ENCODE measurements around the gene SPARCL1.
"Not testable (repeated sequence)": the region's sequence is repeated elsewhere in the genome, so short reads cannot be mapped to it uniquely, and the experiment has no call there.

The SPARCL1 gene

DNA sequence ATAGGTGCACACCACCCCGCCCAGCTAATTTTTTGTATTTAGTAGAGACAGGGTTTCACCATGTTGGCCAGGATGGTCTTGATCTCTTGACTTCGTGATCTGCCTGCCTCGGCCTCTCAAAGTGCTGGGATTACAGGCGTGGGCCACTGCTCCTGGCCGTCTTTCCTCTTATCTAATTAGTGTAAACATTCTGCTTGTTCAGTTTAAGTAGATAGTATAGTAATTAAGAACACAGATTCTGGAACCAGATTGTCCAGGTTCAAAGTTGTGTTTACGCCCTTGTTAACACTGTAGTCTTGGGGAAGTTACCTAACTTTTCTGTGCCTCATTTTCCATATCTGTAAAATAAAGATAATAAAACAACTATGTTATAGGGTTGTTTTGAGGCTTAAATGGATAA lies 82.8 kb downstream of the SPARCL1 start:
- not testable (repeated sequence) for DNase-seq (ENCODE audit: low spot score)

DNA sequence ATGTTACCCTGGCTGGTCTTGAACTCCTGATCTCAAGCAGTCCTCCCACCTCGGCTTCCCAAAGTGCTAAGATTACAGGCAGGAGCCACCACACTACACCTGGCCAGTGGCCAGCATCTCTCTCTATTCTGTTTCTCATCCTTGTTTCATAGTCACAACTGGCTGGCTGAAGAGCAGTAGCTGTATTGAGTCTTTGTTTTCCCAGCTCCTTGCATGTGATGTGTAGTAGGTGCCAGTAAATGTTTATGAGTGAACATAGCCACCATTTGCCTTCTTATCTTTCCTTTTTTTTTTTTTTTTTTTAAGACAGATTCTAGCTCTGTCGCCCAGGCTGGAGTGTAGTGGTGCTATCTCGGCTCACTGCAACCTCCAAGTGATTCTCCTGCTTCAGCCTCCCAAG lies 83.2 kb downstream of the SPARCL1 start:
- no peak for DNase-seq (ENCODE audit: low spot score)

DNA sequence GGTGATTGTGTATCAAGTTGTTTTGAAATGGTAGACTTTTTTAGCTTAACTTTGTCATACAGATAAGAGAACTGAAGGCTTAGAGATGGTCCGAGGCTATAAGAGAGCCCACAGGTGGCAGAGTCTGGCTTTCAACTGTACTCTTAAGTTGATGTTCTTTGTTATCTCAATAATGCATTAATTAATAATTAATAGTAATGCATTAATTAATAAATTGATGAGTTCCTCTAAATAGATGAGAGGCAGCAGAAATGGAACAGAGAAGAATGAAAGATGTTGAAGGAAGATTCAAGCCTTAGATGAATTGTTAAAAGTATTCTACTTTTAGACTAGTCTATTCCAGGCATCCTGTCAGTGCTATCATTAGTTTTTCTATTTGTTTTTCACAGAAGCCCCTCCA lies 84.4 kb downstream of the SPARCL1 start:
- DNase-seq (ENCODE audit: low spot score), result no peak

DNA sequence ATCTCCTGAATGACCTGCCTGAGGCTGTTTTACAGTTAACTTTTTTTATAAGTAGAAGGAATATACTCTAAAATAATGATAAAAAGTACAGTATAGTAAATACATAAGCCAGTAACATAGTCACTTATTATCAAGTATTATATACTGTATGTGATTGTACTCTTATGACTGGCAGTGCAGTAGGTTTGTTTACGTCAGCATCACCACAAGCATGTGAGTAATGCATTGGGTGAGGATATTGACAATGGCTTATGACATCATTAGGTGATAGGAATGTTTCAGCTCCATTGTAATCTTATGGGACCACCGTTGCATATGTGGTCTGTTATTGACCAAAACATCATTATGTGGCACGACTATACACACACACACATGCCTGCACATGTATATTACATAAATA lies 86.3 kb downstream of the SPARCL1 start:
- no peak for DNase-seq (ENCODE audit: low spot score)

DNA sequence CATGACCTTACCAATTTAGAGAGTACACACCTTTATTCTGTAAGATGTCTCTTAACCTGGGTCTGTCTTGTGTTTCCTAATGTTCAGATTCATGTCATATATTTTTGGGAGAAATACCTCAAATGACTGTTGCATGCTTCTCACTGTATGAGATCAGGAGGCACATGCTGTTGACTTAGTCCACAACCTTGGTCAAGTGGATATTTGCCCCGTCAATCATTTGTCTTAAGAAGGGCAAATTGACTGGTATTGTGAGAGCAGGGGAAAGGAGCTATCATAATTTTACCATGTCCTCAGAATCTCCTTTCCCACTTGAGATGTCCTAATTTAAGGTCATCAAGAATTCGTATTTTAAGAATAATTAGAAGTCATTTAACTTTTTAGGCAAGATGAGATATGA lies 95.8 kb downstream of the SPARCL1 start:
- no peak for DNase-seq (ENCODE audit: low spot score)

DNA sequence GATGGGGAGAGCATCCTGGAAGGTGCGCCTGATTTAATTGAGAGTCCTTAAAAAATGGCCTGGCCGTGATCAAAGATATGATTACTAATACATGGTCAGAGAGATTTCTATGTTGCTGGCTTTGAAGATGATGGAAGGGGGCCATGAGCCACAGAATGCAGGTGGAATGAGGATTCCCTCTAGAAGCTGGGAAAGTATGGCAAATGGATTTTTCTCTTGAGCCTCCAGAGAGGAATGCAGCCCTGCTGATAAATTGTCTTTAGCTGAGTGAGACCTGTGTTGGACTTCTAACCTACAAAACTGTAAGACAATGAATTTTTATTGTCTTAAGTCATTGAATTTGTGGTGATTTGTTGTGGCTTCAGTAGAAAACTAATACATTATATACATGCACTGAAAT lies 99.1 kb downstream of the SPARCL1 start:
- DNase-seq (ENCODE audit: low spot score), result no peak

DNA sequence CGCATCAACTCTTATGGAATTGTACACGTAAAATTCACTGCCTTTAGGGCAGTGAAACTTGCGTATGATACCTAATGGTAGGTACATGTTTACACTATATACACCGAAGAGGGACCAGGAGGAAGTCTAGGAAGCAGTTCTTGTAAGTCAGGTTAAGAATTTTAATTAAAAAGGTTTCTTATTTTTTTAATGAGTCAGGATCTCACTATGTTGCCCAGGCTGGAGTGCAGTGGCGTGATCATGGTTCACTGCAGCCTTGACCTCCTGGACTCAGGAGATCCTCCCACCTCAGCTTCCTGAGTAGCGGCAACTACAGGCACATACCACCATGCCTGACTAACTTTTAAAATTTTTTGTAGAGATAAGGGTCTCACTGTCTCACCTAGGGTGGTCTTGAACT lies 100.2 kb downstream of the SPARCL1 start:
- no peak for DNase-seq (ENCODE audit: low spot score)

DNA sequence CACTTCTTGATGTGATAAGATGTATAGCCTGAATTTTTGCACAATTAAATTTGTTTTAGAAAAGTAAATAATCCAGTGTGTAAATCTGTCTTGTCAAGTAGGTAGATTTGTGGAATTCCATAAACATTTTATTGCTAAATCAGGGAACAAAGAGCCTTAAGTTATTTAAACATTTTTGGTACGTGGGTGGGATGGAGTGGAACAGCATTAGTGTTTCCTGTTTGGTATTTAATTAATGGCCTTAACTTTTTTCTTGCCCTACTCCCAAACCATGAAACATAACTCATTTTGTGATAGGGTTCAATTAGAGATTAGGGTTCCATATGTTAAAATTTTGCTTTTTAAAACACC lies 101.7 kb downstream of the SPARCL1 start:
- DNase-seq (ENCODE audit: low spot score), result no peak

DNA sequence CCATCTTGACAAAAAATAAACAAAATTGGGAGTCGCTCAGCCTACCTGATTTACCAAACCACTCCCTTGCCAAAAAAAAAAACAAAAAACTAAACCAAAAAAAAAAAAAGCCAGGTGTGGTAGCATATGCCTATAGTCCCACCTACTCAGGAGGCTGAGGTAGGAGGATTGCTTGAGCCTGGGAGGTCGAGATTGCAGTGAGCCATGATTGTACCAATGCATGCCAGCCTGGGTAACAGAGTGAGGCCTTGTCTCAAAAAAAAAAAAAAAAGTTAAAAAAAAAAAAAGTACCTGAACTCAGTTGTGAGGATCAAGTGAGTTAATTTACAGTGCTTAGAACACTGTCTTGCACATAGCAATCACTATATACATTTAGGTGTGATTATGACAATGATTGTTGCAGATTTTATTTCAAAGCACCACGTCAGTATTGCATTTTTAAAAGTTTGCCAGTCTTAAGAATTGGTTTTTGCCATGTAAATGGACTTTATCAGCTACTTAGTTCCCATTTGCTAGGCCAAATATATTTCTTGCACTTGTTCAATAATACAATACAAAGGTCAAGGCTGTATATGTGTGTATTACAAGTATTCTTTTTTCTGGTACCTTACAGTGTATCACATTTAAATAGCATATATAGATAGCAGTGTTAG lies 102.2 kb downstream of the SPARCL1 start:
- no peak for DNase-seq (ENCODE audit: low spot score)

DNA sequence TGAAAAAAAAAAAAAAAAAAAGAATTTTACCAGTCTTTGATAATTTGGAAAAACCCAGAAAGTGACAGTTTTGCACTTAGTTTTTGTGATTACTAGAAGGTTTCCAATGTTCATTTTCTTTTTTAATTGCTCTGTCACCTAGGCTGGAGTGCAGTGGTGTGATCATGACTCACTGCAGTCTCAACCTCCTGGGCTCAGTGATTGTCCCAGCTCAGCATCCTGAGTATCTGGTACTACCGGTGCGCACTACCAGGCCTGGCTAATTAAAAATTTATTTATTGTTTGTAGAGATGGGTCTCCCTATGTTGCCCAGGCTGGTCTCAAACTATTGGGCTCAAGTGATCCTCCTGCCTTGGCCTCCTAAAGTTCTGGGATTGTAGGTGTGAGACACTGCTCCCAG lies 103.5 kb downstream of the SPARCL1 start:
- no peak for DNase-seq (ENCODE audit: low spot score)

DNA sequence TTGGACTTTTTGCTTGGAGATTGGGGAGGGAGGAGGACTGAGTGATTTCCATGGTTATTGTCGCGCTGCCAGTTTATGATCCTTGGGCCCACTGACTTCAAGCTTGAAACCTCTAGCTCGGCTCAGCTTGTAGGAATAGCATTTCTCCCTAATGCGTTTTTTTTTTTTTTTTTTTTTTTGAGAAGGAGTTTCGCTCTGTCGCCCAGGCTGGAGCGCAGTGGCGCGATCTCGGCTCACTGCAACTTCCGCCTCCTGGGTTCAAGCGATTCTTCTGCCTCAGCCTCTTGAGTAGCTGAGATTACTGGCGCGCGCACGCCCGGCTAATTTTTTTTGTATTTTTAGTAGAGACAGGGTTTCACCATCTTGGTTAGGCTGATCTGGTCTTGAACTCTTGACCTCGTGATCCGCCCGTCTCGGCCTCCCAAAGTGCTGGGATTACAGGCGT lies 105.1 kb downstream of the SPARCL1 start:
- not testable (repeated sequence) for DNase-seq (ENCODE audit: low spot score)
